NCI-H446 treated with DMSO at 0.1 percent for 48 hours (cell line): ENCODE results near the gene METTL3.

Source experiments
- DNase-seq: peaks from one replicate; lab custom pipeline; 2025; lab: John Stamatoyannopoulos, UW

Gene METTL3

GRCh38 chr14:21526672-21527317, 15.7 kb upstream of the METTL3 start:
- DNase-seq = no peak

GRCh38 chr14:21525962-21526671, 15.0 kb upstream of the METTL3 start, which contains the start of gene SALL2:
Gene SALL2, minus strand, starts transcription at chr14:21526346. Its CDS starts 219 bp downstream, at chr14:21526127.
- peak; percentile 79 for DNase-seq

- DNase-seq = no peak
These were observed 14.4 kb upstream of the METTL3 start for GRCh38 chr14:21525571-21525961.

GRCh38 chr14:21524575-21525490, 13.7 kb upstream of the METTL3 start:
- no peak for DNase-seq

GRCh38 chr14:21523203-21523602, 12.1 kb upstream of the METTL3 start:
- DNase-seq = no peak

GRCh38 chr14:21521501-21521900, 10.4 kb upstream of the METTL3 start:
- DNase-seq = no peak

GRCh38 chr14:21520767-21521166, 9.6 kb upstream of the METTL3 start:
- DNase-seq = no peak

GRCh38 chr14:21518725-21519124, 7.6 kb upstream of the METTL3 start:
- no peak for DNase-seq

GRCh38 chr14:21514341-21514740, 3.2 kb upstream of the METTL3 start:
- no peak for DNase-seq

- DNase-seq = no peak
These were observed 1.6 kb downstream of the METTL3 start for GRCh38 chr14:21509432-21510143.

GRCh38 chr14:21506557-21506956, 4.6 kb downstream of the METTL3 start:
- DNase-seq = no peak

- DNase-seq = no peak
These were observed 6.1 kb downstream of the METTL3 start for GRCh38 chr14:21505012-21505553.

GRCh38 chr14:21503376-21503775, 7.8 kb downstream of the METTL3 start:
- no peak for DNase-seq

GRCh38 chr14:21501568-21501967, 9.6 kb downstream of the METTL3 start:
- no peak for DNase-seq

GRCh38 chr14:21498540-21499526, 12.3 kb downstream of the METTL3 start:
- no peak for DNase-seq

GRCh38 chr14:21496453-21496852, 14.7 kb downstream of the METTL3 start:
- DNase-seq = no peak

GRCh38 chr14:21494902-21495762, 16.0 kb downstream of the METTL3 start:
- DNase-seq = no peak

- DNase-seq = no peak
These were observed 24.5 kb downstream of the METTL3 start for GRCh38 chr14:21486640-21487087.

- peak; percentile 99 for DNase-seq
These were observed 34.0 kb downstream of the METTL3 start, which contains the start of the genes RAB2B and TOX4 for GRCh38 chr14:21476925-21477681. Gene RAB2B, minus strand, starts transcription at chr14:21476959. Its CDS starts 87 bp downstream, at chr14:21476872. Gene TOX4, plus strand, starts transcription at chr14:21477195. Its CDS starts 84 bp downstream, at chr14:21477279.
